Stomach (tissue), 4 donors: ENCODE results near the gene C17orf78.
"Not testable (repeated sequence)": the region's sequence is repeated elsewhere in the genome, so short reads cannot be mapped to it uniquely, and the experiment has no call there.

Source experiments
- EP300 ChIP-seq: sonication (generic); formaldehyde crosslinking; IDR thresholded peaks from one replicate; pipeline ENCODE4 v1.6.1; 2017; ENCODE audit warnings: antibody characterized with exemption
- POLR2A ChIP-seq, 4 donors: fragments of 450-650 bp; IDR thresholded peaks; one replicate each; pipeline ENCODE4 v1.6.1; 2016; ENCODE audit warnings: antibody characterized with exemption in 4 of 4, control low read depth in 2 of 4, mild to moderate bottlenecking in 1 of 4, moderate library complexity in 1 of 4
- POLR2AphosphoS5 ChIP-seq, 3 donors: sonication (generic); formaldehyde crosslinking; IDR thresholded peaks; one replicate each; pipeline ENCODE4 v1.6.1; 2016; ENCODE audit warnings: antibody characterized with exemption in 3 of 3
- TF ChIP-seq, protein P1 (sequence below), 7 experiments: fragments of 450-650 bp in 4 of 7; fragments of 200-600 bp in 3 of 7; sonication (generic) in 3 of 7; IDR thresholded peaks; one replicate each; pipeline ENCODE4 v1.5.1; 2016 to 2019; ENCODE audit warnings: antibody characterized with exemption in 7 of 7, control low read depth in 2 of 7, mild to moderate bottlenecking in 1 of 7

DNA sequence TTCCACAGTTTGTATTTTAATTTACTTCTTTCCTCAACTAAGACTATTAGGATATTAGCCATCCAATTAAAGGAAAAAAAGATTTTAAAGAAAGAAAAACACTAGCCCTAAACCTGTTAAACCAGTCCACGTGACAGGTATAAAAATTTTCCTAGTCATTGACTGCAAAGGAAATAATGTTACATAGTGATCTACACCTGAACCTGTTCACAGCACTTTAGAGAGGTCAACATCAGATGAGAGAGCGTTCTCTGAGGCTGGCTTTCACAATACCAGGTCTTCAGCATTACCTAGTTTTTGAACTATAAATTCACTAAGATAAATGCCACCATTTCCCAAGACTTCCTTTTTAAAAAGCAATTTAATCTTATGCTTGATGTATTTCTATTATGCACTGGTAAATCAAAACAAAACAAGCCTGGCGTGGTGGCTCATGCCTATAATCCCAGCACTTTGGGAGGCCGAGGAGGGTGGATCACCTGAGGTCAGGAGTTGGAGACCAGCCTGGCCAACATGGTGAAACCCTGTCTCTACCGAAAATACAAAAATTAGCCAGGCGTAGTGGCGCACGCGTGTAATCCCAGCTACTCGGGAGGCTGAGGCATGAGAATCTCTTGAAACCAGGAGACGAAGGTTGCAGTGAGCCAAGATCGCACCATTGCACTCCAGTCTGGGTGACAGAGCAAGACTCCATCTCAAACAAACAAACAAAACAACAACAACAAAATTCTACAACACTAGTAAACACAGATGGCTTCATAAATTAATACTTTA, 18.8 kb upstream of the C17orf78 start:
- TF ChIP-seq POLR2A (IDR thresholded peaks at IDR 0.05); POLR2AphosphoS5 (IDR thresholded peaks at IDR 0.05); EP300: not testable (repeated sequence)
- TF ChIP-seq, protein P1, sequence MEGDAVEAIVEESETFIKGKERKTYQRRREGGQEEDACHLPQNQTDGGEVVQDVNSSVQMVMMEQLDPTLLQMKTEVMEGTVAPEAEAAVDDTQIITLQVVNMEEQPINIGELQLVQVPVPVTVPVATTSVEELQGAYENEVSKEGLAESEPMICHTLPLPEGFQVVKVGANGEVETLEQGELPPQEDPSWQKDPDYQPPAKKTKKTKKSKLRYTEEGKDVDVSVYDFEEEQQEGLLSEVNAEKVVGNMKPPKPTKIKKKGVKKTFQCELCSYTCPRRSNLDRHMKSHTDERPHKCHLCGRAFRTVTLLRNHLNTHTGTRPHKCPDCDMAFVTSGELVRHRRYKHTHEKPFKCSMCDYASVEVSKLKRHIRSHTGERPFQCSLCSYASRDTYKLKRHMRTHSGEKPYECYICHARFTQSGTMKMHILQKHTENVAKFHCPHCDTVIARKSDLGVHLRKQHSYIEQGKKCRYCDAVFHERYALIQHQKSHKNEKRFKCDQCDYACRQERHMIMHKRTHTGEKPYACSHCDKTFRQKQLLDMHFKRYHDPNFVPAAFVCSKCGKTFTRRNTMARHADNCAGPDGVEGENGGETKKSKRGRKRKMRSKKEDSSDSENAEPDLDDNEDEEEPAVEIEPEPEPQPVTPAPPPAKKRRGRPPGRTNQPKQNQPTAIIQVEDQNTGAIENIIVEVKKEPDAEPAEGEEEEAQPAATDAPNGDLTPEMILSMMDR (IDR thresholded peaks at IDR 0.05), result not testable (repeated sequence)
